HuH-7 (cell line): ENCODE measurements around the gene WDPCP.
"Not testable (repeated sequence)": the region's sequence is repeated elsewhere in the genome, so short reads cannot be mapped to it uniquely, and the experiment has no call there.

ENCODE experiments used
- DNase-seq: peaks from one replicate; pipeline ENCODE4 v3.0.0; 2011; ENCODE audit warnings: low spot score

Gene WDPCP

GRCh38 chr2:63225964-63226686, 362.2 kb downstream of the WDPCP start:
- DNase-seq, result no peak

DNA sequence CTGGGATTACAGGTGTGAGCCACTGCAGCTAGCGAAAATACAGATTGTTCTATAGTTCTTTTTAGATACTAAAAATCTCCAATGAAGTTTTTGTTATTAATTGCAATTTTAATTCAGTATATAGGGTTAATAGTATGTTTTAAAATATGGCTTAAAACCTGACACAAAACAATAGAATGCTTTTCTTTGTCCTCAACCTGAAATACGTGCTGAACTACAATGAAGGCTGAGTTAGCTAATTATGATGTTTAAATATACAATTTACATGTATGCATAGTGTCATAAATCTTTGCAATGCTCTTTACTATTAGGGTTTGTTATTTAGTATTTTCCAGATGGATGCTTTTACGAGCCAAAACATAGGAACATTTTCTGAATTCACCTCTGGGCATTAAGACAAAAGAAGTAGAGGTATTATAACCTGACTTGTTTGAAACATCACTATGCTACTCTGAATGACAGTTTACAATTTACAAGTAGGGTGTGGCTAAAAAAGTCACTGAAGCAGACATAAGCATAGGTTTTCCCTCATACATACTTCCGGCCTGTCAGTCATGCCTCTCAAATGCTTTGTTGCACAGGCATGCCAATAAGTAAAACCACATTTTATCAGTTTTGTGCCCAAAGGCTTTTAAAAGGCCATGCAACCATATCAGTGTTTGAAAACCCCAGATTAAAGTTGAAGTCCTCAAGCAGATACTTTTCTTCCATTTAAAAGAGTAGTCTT, 369.3 kb downstream of the WDPCP start:
- DNase-seq, result no peak

DNA sequence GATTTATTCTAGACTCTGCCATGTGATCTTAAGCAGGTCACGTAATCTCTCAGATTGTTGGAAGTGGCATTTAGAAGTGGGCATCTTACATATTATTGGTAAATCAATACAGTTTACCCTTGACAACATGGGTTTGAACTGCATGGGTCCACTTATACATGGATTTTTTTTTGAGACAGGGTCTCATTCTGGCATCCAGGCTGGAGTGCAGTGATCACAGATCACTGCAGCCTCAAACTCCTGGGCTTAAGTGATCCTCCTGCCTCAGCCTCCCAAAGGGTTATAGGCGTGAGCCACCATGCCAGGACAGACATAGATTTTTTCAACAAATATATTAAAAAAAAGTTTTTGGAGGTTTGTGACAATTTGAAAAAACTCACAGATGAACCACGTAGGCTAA, 393.0 kb downstream of the WDPCP start:
- no peak for DNase-seq

- DNase-seq, result peak; percentile 6
These were observed 394.1 kb downstream of the WDPCP start for GRCh38 chr2:63194175-63194574.

DNA sequence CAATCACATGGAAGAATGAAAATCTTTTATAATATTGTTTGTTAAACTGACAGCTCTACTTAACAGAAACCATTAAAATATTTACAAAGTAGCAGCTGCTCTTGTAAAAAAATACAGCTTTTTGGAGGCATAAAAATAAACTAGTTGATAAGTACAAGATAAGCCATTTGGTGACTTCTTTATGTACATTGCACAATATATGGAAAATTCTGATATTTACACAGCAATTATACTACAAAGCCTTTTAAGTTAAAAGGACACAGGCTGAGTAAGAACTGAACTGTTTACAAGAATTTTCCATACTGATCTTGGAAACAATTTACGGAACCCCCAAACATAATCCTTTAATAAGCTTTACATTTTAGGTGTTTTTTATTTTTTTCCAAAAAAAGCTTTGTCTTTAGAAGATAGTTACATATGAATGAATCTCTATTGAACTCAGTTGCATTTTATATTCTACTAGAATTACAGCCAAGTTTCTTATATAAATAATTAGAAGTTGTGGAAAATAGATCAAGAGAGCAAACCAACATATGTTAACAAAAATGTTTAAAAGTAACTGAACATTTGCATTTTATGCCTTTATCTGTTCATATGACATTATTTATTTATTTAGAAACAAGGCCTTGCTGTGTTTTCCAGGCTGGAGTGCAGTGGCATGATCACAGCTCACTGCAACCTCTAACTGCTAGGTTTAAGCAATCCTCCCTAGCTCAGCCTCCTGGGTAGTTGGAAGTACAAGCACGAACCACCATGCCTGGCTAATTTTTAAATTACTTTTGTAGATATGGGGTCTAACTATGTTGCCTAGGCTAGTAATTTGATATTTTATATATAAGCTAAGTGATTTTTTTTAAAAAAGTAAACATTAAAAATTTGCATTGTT, 395.1 kb downstream of the WDPCP start:
- DNase-seq, result peak; percentile 9

DNA sequence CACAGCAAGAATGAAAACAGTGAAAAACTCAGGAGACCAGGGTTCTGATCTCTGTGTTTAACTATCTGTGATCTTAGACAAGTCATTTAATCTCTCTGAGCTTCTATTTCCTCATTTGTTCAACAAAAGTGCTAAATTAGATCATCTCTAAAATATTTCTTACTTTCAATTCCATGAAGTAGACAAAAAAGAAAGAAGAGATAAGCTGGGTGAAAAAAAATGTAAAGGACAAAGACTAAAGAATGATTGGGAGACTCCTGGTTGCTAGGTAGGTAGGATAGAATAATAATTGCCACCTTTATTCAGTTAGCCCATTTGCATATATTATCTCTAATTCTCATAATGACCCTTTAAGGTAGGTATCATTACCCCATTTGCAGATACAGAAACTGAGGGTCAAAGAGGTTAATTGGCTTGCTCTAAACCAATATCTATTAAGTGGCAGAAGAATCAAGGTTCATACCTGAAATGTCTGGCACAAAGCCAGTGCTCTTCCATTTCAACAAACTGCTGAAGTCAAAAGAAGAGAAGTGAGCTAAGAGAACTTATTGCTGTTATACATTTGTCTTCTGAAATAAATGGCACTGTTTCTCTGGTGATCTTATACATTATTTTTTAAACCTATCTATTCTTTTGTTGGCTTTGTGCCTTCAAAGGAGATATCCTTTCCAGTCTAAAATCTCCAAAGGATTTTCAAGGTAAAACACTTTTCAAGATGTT, 395.9 kb downstream of the WDPCP start:
- DNase-seq, result no peak

GRCh38 chr2:63189026-63189425, 399.3 kb downstream of the WDPCP start:
- DNase-seq, result peak; percentile 39

- DNase-seq, result no peak
These were observed 401.9 kb downstream of the WDPCP start for GRCh38 chr2:63186331-63186730.

DNA sequence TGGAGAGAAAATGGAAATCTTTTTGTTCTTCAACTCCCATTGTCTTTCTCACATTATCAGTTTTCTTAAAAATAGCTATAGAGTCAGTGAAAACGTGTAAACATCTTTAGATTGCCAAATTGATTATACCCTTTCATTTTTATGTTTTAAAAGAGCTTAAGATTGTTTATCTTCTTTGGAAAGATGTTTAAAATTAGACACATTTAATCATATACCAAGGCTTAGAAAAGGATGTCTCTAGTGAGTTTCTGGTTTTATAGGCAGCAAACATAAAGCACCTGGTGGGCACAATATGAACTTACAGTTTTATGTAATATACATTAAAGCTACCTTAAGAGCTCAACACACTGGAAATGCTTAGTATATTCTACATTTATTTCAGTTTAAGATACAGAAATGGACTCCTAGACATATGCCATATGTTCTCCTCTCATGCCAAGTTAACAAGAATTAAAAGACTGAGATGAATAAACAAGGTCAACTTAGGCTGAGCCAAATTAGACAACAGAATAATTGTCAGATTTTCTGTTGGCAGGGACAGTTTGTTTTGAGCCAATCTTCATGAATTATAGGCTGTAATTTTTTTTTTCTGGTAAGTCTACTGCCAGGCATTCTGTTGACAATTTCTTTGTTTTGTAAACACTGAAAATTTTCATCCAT, 425.0 kb downstream of the WDPCP start:
- no peak for DNase-seq

GRCh38 chr2:63159262-63159661, 429.0 kb downstream of the WDPCP start:
- DNase-seq, result no peak

DNA sequence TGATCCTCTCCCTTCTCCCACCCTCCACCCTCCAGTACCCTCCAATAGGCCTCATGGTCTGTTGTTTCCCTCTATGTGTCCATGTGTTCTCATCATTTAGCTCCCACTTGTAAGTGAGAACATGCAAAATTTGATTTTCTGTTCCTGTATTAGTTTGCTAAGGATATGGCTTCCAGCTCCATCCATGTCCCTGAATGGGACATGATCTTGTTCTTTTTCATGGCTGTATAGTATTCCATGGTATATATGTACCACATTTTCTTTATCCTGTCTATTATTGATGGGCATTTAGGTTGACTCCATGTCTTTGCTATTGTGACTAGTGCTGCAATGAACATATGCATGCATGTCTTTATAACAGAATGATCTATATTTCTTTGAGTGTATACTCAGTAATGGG, 451.6 kb downstream of the WDPCP start:
- not testable (repeated sequence) for DNase-seq

DNA sequence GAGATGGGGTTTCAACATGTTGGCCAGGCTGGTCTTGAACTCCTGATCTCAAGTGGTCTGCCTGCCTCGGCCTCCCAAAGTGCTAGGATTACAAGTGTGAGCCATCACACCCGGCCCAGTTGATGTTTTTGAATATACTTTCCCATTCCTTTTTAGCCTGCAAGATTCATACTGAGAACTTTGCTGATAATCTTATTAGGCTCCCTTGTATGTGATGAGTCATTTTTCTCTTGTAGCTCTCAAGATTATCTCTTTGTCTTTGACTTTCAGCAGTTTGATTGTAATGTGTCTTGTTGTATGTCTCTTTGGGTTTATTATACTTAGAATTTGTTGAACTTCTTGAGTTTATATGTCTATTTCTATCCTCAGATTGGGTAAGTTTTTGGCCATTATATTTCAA, 456.3 kb downstream of the WDPCP start:
- no peak for DNase-seq

DNA sequence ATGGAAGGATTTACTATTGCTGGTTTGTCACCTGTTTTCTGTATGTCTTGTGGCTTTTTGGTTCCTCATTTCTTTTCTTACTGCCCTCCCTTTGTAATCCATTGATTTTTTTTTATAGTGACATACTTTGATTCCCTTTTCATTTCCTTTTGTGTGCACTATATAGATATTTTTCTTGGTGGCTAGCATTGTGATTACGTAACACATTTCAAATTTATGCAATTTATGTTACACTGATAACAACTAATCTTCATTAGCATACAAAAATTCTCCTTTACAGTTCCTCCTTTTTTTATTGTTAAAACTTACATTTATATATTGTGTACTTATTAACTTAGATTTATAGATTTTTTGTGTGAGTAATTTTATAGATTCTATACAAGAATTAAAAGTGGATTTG, 457.1 kb downstream of the WDPCP start:
- DNase-seq, result no peak

GRCh38 chr2:63127594-63127993, 460.7 kb downstream of the WDPCP start:
- no peak for DNase-seq

DNA sequence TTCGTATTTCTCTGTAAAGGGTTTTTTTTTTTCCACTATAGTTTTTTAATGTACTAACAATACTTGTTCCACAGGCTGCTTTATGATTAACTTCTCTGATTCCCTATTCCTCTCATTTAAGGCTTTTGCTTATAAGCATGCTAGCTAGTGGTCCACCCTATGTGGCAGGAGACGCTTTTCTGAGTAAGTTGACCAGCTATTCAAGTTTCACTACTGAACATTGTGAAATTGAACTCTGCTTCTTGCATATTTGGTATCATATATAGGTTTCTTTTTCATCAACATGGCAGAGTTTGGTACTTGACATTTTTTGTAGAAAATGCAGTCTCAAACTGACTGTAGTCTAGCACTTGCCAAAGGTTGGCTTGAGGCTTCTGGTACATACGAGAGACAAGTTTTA, 463.4 kb downstream of the WDPCP start:
- no peak for DNase-seq

- DNase-seq, result peak; percentile 19
These were observed 464.1 kb downstream of the WDPCP start for GRCh38 chr2:63124218-63124617.

- no peak for DNase-seq
These were observed 465.4 kb downstream of the WDPCP start for GRCh38 chr2:63122921-63123320.

GRCh38 chr2:63121055-63121834, 467.0 kb downstream of the WDPCP start:
- no peak for DNase-seq

- no peak for DNase-seq
These were observed 469.5 kb downstream of the WDPCP start for GRCh38 chr2:63118821-63119220.

DNA sequence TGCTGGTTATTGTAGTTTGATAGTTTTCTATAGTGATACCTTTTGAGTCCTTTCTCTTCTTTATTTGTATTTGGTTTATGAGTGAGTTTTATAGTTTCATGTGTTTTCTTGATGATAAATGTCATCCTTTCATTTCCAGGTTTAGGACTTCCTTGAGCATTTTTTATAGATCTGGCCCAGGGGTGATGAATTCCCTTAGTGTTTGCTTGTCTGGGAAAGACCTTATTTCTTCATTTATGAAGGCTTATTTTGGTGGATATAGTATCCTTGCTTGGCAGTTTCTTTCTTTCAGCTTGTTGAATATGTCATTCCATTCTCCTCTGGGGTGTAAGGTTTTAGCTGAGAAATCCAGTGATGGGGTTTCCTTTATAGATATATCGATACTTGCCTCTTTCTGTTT, 483.8 kb downstream of the WDPCP start:
- no peak for DNase-seq

DNA sequence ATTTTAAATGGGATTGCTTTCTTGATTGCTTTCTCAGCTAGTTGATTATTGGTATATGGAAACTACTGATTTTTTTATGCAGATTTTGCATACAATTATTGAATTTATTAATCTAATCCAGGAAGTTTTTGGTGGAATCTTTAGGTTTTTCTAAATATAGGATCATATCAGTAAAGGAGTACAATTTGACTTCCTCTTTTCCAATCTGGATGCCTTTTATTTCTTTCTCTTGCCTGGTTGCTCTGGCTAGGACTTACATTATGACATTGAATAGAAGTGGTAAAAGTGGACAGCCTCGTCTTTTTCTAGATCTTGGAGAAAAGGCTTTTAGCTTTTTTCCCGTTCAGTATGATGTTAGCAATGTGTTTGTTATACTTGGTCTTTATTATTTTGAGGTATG, 486.3 kb downstream of the WDPCP start:
- DNase-seq, result no peak
